Fibroblast of lung (primary cell): ENCODE data around the gene KBTBD7. TPM values are rescaled to one million over a fixed set of nuclear protein-coding genes. Genes with fewer than 3 reads are reported as not detected.
A peak's percentile ranks its signal among the peaks of the same experiment; 100 is the strongest.

ENCODE experiments used
- DNase-seq, 2 donors: peaks; one replicate each; pipeline versions ENCODE4 v3.0.0 to v3.0.0-alpha.2; 2010; ENCODE audit warnings: low read depth in 2 of 2
- H2AFZ ChIP-seq: 2 replicates; pipeline ENCODE4 v1.5.1; 2012; ENCODE audit warnings: low read length, control low read depth, inconsistent platforms
- H3K27ac ChIP-seq: 2 replicates; pipeline ENCODE4 v1.5.1; 2011; ENCODE audit warnings: low read length, control low read depth; ENCODE audit not compliant: insufficient read depth
- H3K27me3 ChIP-seq: 2 replicates; pipeline ENCODE4 v1.5.1; 2011; ENCODE audit warnings: mild to moderate bottlenecking, low read length; ENCODE audit not compliant: control insufficient read depth, insufficient read depth
- H3K36me3 ChIP-seq: 2 replicates; pipeline ENCODE4 v1.5.1; 2011; ENCODE audit warnings: low read length; ENCODE audit not compliant: control insufficient read depth, insufficient read depth
- H3K4me1 ChIP-seq: 2 replicates; pipeline ENCODE4 v1.5.1; 2011; ENCODE audit warnings: low read length; ENCODE audit not compliant: control insufficient read depth, insufficient read depth; ENCODE audit errors: extremely low read depth
- H3K4me2 ChIP-seq: 2 replicates; pipeline ENCODE4 v1.5.1; 2011; ENCODE audit warnings: low read length, control low read depth; ENCODE audit not compliant: insufficient read depth; ENCODE audit errors: extremely low read depth
- H3K4me3 ChIP-seq, 4 experiments: fragments of 200-600 bp in 1 of 4; sonication (generic) in 1 of 4; replicated peaks in 1 of 4; 2 replicates each; pipeline ENCODE4 v1.5.1; 2011 to 2016; ENCODE audit warnings: low read length in 4 of 4, low read depth in 3 of 4, mild to moderate bottlenecking in 3 of 4, control low read depth in 2 of 4, inconsistent platforms in 1 of 4, mixed read lengths in 1 of 4; ENCODE audit not compliant: insufficient read depth in 1 of 4; ENCODE audit errors: control extremely low read depth in 1 of 4
- H3K79me2 ChIP-seq: 2 replicates; pipeline ENCODE4 v1.5.1; 2012; ENCODE audit warnings: mild to moderate bottlenecking, low read length, inconsistent platforms; ENCODE audit not compliant: control insufficient read depth, insufficient read depth
- H3K9ac ChIP-seq: 2 replicates; pipeline ENCODE4 v1.5.1; 2011; ENCODE audit warnings: mild to moderate bottlenecking, low read length, control low read depth; ENCODE audit not compliant: insufficient read depth
- H3K9me3 ChIP-seq: 2 replicates; pipeline ENCODE4 v1.5.1; 2012; ENCODE audit warnings: low read depth, low read length; ENCODE audit not compliant: control insufficient read depth, insufficient read depth
- H4K20me1 ChIP-seq: 2 replicates; pipeline ENCODE4 v1.5.1; 2011; ENCODE audit warnings: low read length; ENCODE audit not compliant: control insufficient read depth, insufficient read depth; ENCODE audit errors: extremely low read depth
- CTCF ChIP-seq, 2 donors: IDR thresholded peaks in 1 of 2; conservative IDR thresholded peaks in 1 of 2; 1 replicate in 1 of 2; 2 replicates in 1 of 2; pipeline ENCODE4 v1.5.1; 2011 to 2012; ENCODE audit warnings: low read length in 2 of 2, control low read depth in 1 of 2, inconsistent platforms in 1 of 2, low read depth in 1 of 2, mild to moderate bottlenecking in 1 of 2
- EZH2 ChIP-seq: IDR thresholded peaks from 2 replicates; pipeline ENCODE4 v1.5.1; 2012; ENCODE audit warnings: low read length, control low read depth, mild to moderate bottlenecking; ENCODE audit errors: missing control alignments
- polyA plus RNA-seq, 2 donors: library from polyadenylated mRNA; depleted of rRNA in 1 of 2; stranded (reverse) in 1 of 2; unstranded in 1 of 2; fragments of >200 nt; gene quantifications; 2 replicates each; pipeline ENCODE4 v1.2.1, GENCODE V29; 2011 to 2012; ENCODE audit warnings: missing spikeins in 1 of 2
- total RNA-seq: library from RNA; depleted of rRNA; stranded (reverse); fragments of >200 nt; gene quantifications from 2 replicates; pipeline ENCODE4 v1.2.1, GENCODE V29; 2014

KBTBD7 gene
- total and polyA plus RNA-seq, 2 donors (not counting 1 experiment from before 2014, with no cell fraction given) = 3.5 to 5.9 TPM

GRCh38 chr13:41199526-41199925, 5.2 kb upstream of the KBTBD7 start:
- no peak overlapping the region for H3K27ac ChIP-seq
- H3K36me3 ChIP-seq = no peaks in the 10 kb centered on the region
- no peak for DNase-seq
- H2AFZ ChIP-seq = no peak overlapping the region
- no peaks in the 10 kb centered on the region for H3K79me2 ChIP-seq
- no peaks in the 10 kb centered on the region for H4K20me1 ChIP-seq
- TF ChIP-seq EZH2 (no peak), CTCF (conservative IDR thresholded peaks at IDR 0.05 in 1 of 2, IDR thresholded peaks at IDR 0.05 in 1 of 2; ENCODE audit: low read depth in 1 of 2, low read length in 2 of 2) (no peak)
- no peaks in the 10 kb centered on the region for H3K27me3 ChIP-seq
- no peaks in the 10 kb centered on the region for H3K9me3 ChIP-seq
- H3K4me1 ChIP-seq = no peaks in the 10 kb centered on the region
- H3K4me3 ChIP-seq = no peak overlapping the region
- no peak overlapping the region for H3K4me2 ChIP-seq
- H3K9ac ChIP-seq = no peak overlapping the region

GRCh38 chr13:41199079-41199478, 4.7 kb upstream of the KBTBD7 start:
- H3K36me3 ChIP-seq = no peaks in the 10 kb centered on the region
- no peak overlapping the region for H3K27ac ChIP-seq
- no peak overlapping the region for H3K9ac ChIP-seq
- no peak overlapping the region for H3K4me3 ChIP-seq
- no peak overlapping the region for H2AFZ ChIP-seq
- no peaks in the 10 kb centered on the region for H3K27me3 ChIP-seq
- H3K9me3 ChIP-seq = no peaks in the 10 kb centered on the region
- no peak overlapping the region for H3K4me2 ChIP-seq
- no peaks in the 10 kb centered on the region for H3K79me2 ChIP-seq
- no peak for DNase-seq
- no peak for TF ChIP-seq CTCF (conservative IDR thresholded peaks at IDR 0.05 in 1 of 2, IDR thresholded peaks at IDR 0.05 in 1 of 2; ENCODE audit: low read depth in 1 of 2, low read length in 2 of 2)
- no peak for TF ChIP-seq EZH2
- no peaks in the 10 kb centered on the region for H3K4me1 ChIP-seq
- no peaks in the 10 kb centered on the region for H4K20me1 ChIP-seq

- no peak for TF ChIP-seq EZH2
- peak in 1 of 2 donors; percentile 44 for TF ChIP-seq CTCF (conservative IDR thresholded peaks at IDR 0.05 in 1 of 2, IDR thresholded peaks at IDR 0.05 in 1 of 2; ENCODE audit: low read depth in 1 of 2, low read length in 2 of 2)
- no peaks in the 10 kb centered on the region for H3K27me3 ChIP-seq
- no peaks in the 10 kb centered on the region for H4K20me1 ChIP-seq
- peaks cover 2% of the 10 kb centered on the region for H3K4me1 ChIP-seq
- H3K4me3 ChIP-seq = no peak overlapping the region
- no peaks in the 10 kb centered on the region for H3K9me3 ChIP-seq
- no peak overlapping the region for H3K4me2 ChIP-seq
- no peak for DNase-seq
- no peak overlapping the region for H3K9ac ChIP-seq
- H3K79me2 ChIP-seq = peaks cover 4% of the 10 kb centered on the region
- no peak overlapping the region for H2AFZ ChIP-seq
- no peak overlapping the region for H3K27ac ChIP-seq
- no peaks in the 10 kb centered on the region for H3K36me3 ChIP-seq
These were observed 2.3 kb upstream of the KBTBD7 start for GRCh38 chr13:41196620-41197019.
